Stimulated activated CD8-positive, alpha-beta memory T cell treated with anti-CD3 and anti-CD28 coated beads, Interleukin-7, amount 100 ng/mL, for 1 hour (primary cell): ENCODE results near the gene LARP1B.
"Not testable (repeated sequence)": the region's sequence is repeated elsewhere in the genome, so short reads cannot be mapped to it uniquely, and the experiment has no call there.

Source experiments
- DNase-seq, 2 donors: peaks; one replicate each; pipeline ENCODE4 v3.0.0-alpha.2; 2020; ENCODE audit warnings: low read depth in 2 of 2

LARP1B gene

GRCh38 chr4:128225148-128225547, 164.0 kb downstream of the LARP1B start:
- no peak for DNase-seq

- no peak for DNase-seq
Observed at GRCh38 chr4:128227991-128228571, 167.0 kb downstream of the LARP1B start.

GRCh38 chr4:128228845-128229795, 168.0 kb downstream of the LARP1B start:
- no peak for DNase-seq

- DNase-seq, result no peak
Observed at GRCh38 chr4:128232719-128233118, 171.6 kb downstream of the LARP1B start.

- DNase-seq, result no peak
Observed at GRCh38 chr4:128234836-128235235, 173.7 kb downstream of the LARP1B start.

- DNase-seq, result no peak
Observed at GRCh38 chr4:128241019-128241418, 179.9 kb downstream of the LARP1B start.

- no peak for DNase-seq
Observed at GRCh38 chr4:128241425-128241913, 180.4 kb downstream of the LARP1B start.

GRCh38 chr4:128241981-128242380, 180.9 kb downstream of the LARP1B start:
- DNase-seq, result no peak

GRCh38 chr4:128242601-128243000, 181.5 kb downstream of the LARP1B start:
- DNase-seq, result no peak

GRCh38 chr4:128244379-128244778, 183.3 kb downstream of the LARP1B start:
- DNase-seq, result no peak

- DNase-seq, result not testable (repeated sequence)
Observed at GRCh38 chr4:128245391-128245790, 184.3 kb downstream of the LARP1B start.

GRCh38 chr4:128247906-128248305, 186.8 kb downstream of the LARP1B start:
- no peak for DNase-seq

- no peak for DNase-seq
Observed at GRCh38 chr4:128249787-128250668, 188.9 kb downstream of the LARP1B start.

GRCh38 chr4:128255906-128256305, 194.8 kb downstream of the LARP1B start:
- no peak for DNase-seq

GRCh38 chr4:128256539-128256938, 195.4 kb downstream of the LARP1B start:
- DNase-seq, result no peak

GRCh38 chr4:128258166-128258565, 197.1 kb downstream of the LARP1B start:
- not testable (repeated sequence) for DNase-seq

- not testable (repeated sequence) for DNase-seq
Observed at GRCh38 chr4:128259889-128260288, 198.8 kb downstream of the LARP1B start.
